H9 (cell line): ENCODE results near the gene ZNF582. TPM values are rescaled to one million over a fixed set of nuclear protein-coding genes. Genes with fewer than 3 reads are reported as not detected.

Source experiments
- DNase-seq: peaks from one replicate; pipeline ENCODE4 v3.0.0-alpha.2; 2017
- H2AFZ ChIP-seq: one replicate; pipeline ENCODE4 v1.6.1; 2013; ENCODE audit warnings: mild to moderate bottlenecking, low read length, control low read depth, moderate library complexity
- H2AK5ac ChIP-seq: 2 replicates; pipeline ENCODE4 v1.6.1; 2013; ENCODE audit warnings: low read length, control low read depth, mixed read lengths; ENCODE audit not compliant: insufficient read length
- H2BK120ac ChIP-seq: one replicate; pipeline ENCODE4 v1.6.1; 2013; ENCODE audit warnings: low read depth, mild to moderate bottlenecking, low read length, control low read depth, inconsistent platforms; ENCODE audit not compliant: poor library complexity, severe bottlenecking
- H2BK12ac ChIP-seq: 2 replicates; pipeline ENCODE4 v1.6.1; 2013; ENCODE audit warnings: low read length, control low read depth, mixed read lengths, low read depth; ENCODE audit not compliant: insufficient read length
- H2BK15ac ChIP-seq: 2 replicates; pipeline ENCODE4 v1.6.1; 2013; ENCODE audit warnings: low read depth, low read length, control low read depth
- H2BK20ac ChIP-seq: one replicate; pipeline ENCODE4 v1.6.1; 2013; ENCODE audit warnings: low read depth, mild to moderate bottlenecking, low read length, control low read depth, inconsistent platforms; ENCODE audit not compliant: poor library complexity, severe bottlenecking
- H2BK5ac ChIP-seq: 2 replicates; pipeline ENCODE4 v1.6.1; 2013; ENCODE audit warnings: low read length, control low read depth, mixed read lengths; ENCODE audit not compliant: insufficient read length
- H3K14ac ChIP-seq: 2 replicates; pipeline ENCODE4 v1.6.1; 2013; ENCODE audit warnings: low read length, control low read depth; ENCODE audit not compliant: insufficient read depth
- H3K18ac ChIP-seq: 2 replicates; pipeline ENCODE4 v1.6.1; 2013; ENCODE audit warnings: low read depth, mild to moderate bottlenecking, mixed read lengths, low read length, control low read depth; ENCODE audit not compliant: insufficient read length
- H3K23ac ChIP-seq: 2 replicates; pipeline ENCODE4 v1.6.1; 2013; ENCODE audit warnings: low read length, control low read depth, mixed read lengths, low read depth; ENCODE audit not compliant: insufficient read length
- H3K23me2 ChIP-seq: 2 replicates; pipeline ENCODE4 v1.6.1; 2013; ENCODE audit warnings: low read depth, mild to moderate bottlenecking, mixed read lengths, low read length, control low read depth; ENCODE audit not compliant: insufficient read length, poor library complexity, severe bottlenecking
- H3K27ac ChIP-seq: 2 replicates; pipeline ENCODE4 v1.5.1; 2013; ENCODE audit warnings: low read length, control low read depth, mixed read lengths, low read depth; ENCODE audit not compliant: insufficient read length
- H3K27me3 ChIP-seq: 2 replicates; pipeline ENCODE4 v1.6.1; 2013; ENCODE audit warnings: low read length, control low read depth, inconsistent platforms; ENCODE audit not compliant: insufficient read depth
- H3K4ac ChIP-seq: 2 replicates; pipeline ENCODE4 v1.6.1; 2013; ENCODE audit warnings: low read depth, mild to moderate bottlenecking, control low read depth, inconsistent platforms, low read length, moderate library complexity
- H3K4me1 ChIP-seq: 2 replicates; pipeline ENCODE4 v1.6.1; 2013; ENCODE audit warnings: low read length, control low read depth, inconsistent platforms; ENCODE audit not compliant: insufficient read depth
- H3K4me2 ChIP-seq: 2 replicates; pipeline ENCODE4 v1.6.1; 2013; ENCODE audit warnings: low read length, control low read depth, mixed read lengths; ENCODE audit not compliant: insufficient read length, insufficient read depth
- H3K56ac ChIP-seq: 2 replicates; pipeline ENCODE4 v1.6.1; 2013; ENCODE audit warnings: low read depth, mild to moderate bottlenecking, mixed read lengths, low read length, control low read depth; ENCODE audit not compliant: insufficient read length
- H3K79me1 ChIP-seq: 2 replicates; pipeline ENCODE4 v1.6.1; 2013; ENCODE audit warnings: low read depth, mild to moderate bottlenecking, moderate library complexity, low read length, control low read depth, inconsistent platforms; ENCODE audit not compliant: insufficient read depth, poor library complexity, severe bottlenecking
- H3K79me2 ChIP-seq: 2 replicates; pipeline ENCODE4 v1.6.1; 2013; ENCODE audit warnings: low read length, control low read depth, inconsistent platforms; ENCODE audit not compliant: insufficient read depth
- H3K9ac ChIP-seq: 2 replicates; pipeline ENCODE4 v1.6.1; 2013; ENCODE audit warnings: low read length, control low read depth, mixed read lengths; ENCODE audit not compliant: insufficient read length; ENCODE audit errors: extremely low read depth
- H3K9me3 ChIP-seq: one replicate; pipeline ENCODE4 v1.6.1; 2013; ENCODE audit warnings: low read depth, low read length, inconsistent platforms; ENCODE audit not compliant: control insufficient read depth
- H3T11ph ChIP-seq: one replicate; pipeline ENCODE4 v1.6.1; 2013; ENCODE audit warnings: mild to moderate bottlenecking, low read length, control low read depth, inconsistent platforms
- H4K20me1 ChIP-seq: one replicate; pipeline ENCODE4 v1.6.1; 2013; ENCODE audit not compliant: control insufficient read depth, insufficient read length, insufficient read depth
- H4K5ac ChIP-seq: 2 replicates; pipeline ENCODE4 v1.6.1; 2013; ENCODE audit warnings: low read depth, mild to moderate bottlenecking, mixed read lengths, low read length, control low read depth; ENCODE audit not compliant: insufficient read length
- H4K8ac ChIP-seq: replicated peaks from 2 replicates; pipeline ENCODE4 v1.6.1; 2013; ENCODE audit warnings: low read length, control low read depth, mixed read lengths, low read depth; ENCODE audit not compliant: insufficient read length
- H4K91ac ChIP-seq: 2 replicates; pipeline ENCODE4 v1.6.1; 2013; ENCODE audit warnings: low read depth, mild to moderate bottlenecking, moderate library complexity, mixed read lengths, low read length, control low read depth; ENCODE audit not compliant: insufficient read length
- H3K27ac Mint-ChIP-seq, 3 experiments: 2 replicates in 2 of 3; 3 replicates in 1 of 3; pipeline ENCODE4 v1.8.0; 2020 to 2021; ENCODE audit warnings: mixed read lengths in 3 of 3, mild to moderate bottlenecking in 1 of 3, moderate library complexity in 1 of 3
- H3K27me3 Mint-ChIP-seq: 2 replicates; pipeline ENCODE4 v1.8.0; 2021; ENCODE audit warnings: low read depth, mild to moderate bottlenecking, moderate library complexity, mixed read lengths
- H3K36me3 Mint-ChIP-seq, 3 experiments: 2 replicates in 2 of 3; 3 replicates in 1 of 3; pipeline ENCODE4 v1.8.0; 2020 to 2021; ENCODE audit warnings: low read depth in 3 of 3, mixed read lengths in 3 of 3; ENCODE audit not compliant: insufficient read depth in 1 of 3
- H3K4me1 Mint-ChIP-seq, 2 experiments: 2 replicates each; pipeline ENCODE4 v1.8.0; 2020; ENCODE audit warnings: mixed read lengths in 2 of 2
- H3K4me3 Mint-ChIP-seq, 2 experiments: 2 replicates in 1 of 2; 3 replicates in 1 of 2; pipeline ENCODE4 v1.8.0; 2020 to 2021; ENCODE audit warnings: mild to moderate bottlenecking in 2 of 2, mixed read lengths in 2 of 2, moderate library complexity in 1 of 2
- H3K9me3 Mint-ChIP-seq, 2 experiments: 2 replicates in 1 of 2; 3 replicates in 1 of 2; pipeline ENCODE4 v1.8.0; 2020; ENCODE audit warnings: mild to moderate bottlenecking in 2 of 2, mixed read lengths in 2 of 2, moderate library complexity in 1 of 2
- CTCF ChIP-seq: fragments of 200-600 bp; sonication (generic); conservative IDR thresholded peaks from 3 replicates; pipeline ENCODE4 v1.8.0; 2021; ENCODE audit warnings: antibody characterized with exemption, mild to moderate bottlenecking
- WGBS: extraction: QIAGEN DNeasy Blood & Tissue Kit; methylation state at CpG from one replicate; pipeline ENCODE4 v1.1.7; 2013; ENCODE audit warnings: missing lambda C conversion rate, low lambda C conversion rate, mixed read lengths; ENCODE audit not compliant: insufficient read length; ENCODE audit errors: extremely low coverage; 5-methylcytosine and 5-hydroxymethylcytosine counted together
- total RNA-seq: library from RNA; stranded (reverse); gene quantifications from 2 replicates; pipeline ENCODE4 v1.2.1, GENCODE V29; 2021

Gene ZNF582
- total RNA-seq, 1 experiment from 2014 or later: 4.4 TPM

- no peak for TF ChIP-seq CTCF
- peaks cover 65 to 73% (median 71%) of the 10 kb centered on the region in 3 experiments for H3K36me3 Mint-ChIP-seq
- Histone ChIP-seq H3K4me2 (no peak overlapping the region), H3K4me1 (0 out of 2 replicates have a peak, but pooled peaks cover 2% of the 10 kb centered on the region), H3K9me3 (peaks cover 8% of the 10 kb centered on the region), H3K56ac (no peak overlapping the region), H3K14ac (no peak overlapping the region), H3T11ph (no peak overlapping the region), H3K23me2 (peaks cover 3% of the 10 kb centered on the region), H2BK12ac (no peak overlapping the region), H2AFZ (no peak overlapping the region), H2BK15ac (no peak overlapping the region), H4K91ac (no peak overlapping the region), H4K5ac (no peak overlapping the region), H3K4ac (no peak overlapping the region), H2BK5ac (no peak overlapping the region), H3K79me2 (no peaks in the 10 kb centered on the region), H3K79me1 (no peaks in the 10 kb centered on the region), H3K23ac (no peak overlapping the region), H3K9ac (no peak overlapping the region), H2BK120ac (no peak overlapping the region), H3K27ac (no peak overlapping the region), H3K27me3 (no peaks in the 10 kb centered on the region), H2AK5ac (no peak overlapping the region), H3K18ac (no peak overlapping the region), H4K20me1 (no peaks in the 10 kb centered on the region), H4K8ac (no peak overlapping the region), H2BK20ac (no peak overlapping the region)
- no CpG with 5 or more reads among the region's 5 CpGs for WGBS
- no peak overlapping the region for H3K27ac Mint-ChIP-seq
- H3K4me3 Mint-ChIP-seq: no peak overlapping the region
- peaks cover 7 to 8% of the 10 kb centered on the region in 2 experiments for H3K4me1 Mint-ChIP-seq
- no peak for DNase-seq
- H3K27me3 Mint-ChIP-seq: peaks cover 1% of the 10 kb centered on the region
- peaks cover 49 to 80% of the 10 kb centered on the region in 2 experiments for H3K9me3 Mint-ChIP-seq
Measured at GRCh38 chr19:56398809-56399208, 5.5 kb upstream of the ZNF582 start.
